A375 (cell line): ENCODE results near the gene RALBP1. TPM values are rescaled to one million over a fixed set of nuclear protein-coding genes. Genes with fewer than 3 reads are reported as not detected.

Experiments used
- small RNA-seq: library from RNA; depleted of rRNA; stranded (forward); fragments of <200 nt; gene quantifications from one replicate; pipeline ENCODE3, GENCODE V24; 2014
- total RNA-seq: library from RNA; depleted of rRNA; stranded (reverse); fragments of >200 nt; shearing (Covaris generic); gene quantifications from 2 replicates; pipeline ENCODE4 v1.2.3, GENCODE V29; 2014; rRNA removed

RALBP1 gene
- total RNA-seq = 30.6 TPM in 2 replicates

DNA sequence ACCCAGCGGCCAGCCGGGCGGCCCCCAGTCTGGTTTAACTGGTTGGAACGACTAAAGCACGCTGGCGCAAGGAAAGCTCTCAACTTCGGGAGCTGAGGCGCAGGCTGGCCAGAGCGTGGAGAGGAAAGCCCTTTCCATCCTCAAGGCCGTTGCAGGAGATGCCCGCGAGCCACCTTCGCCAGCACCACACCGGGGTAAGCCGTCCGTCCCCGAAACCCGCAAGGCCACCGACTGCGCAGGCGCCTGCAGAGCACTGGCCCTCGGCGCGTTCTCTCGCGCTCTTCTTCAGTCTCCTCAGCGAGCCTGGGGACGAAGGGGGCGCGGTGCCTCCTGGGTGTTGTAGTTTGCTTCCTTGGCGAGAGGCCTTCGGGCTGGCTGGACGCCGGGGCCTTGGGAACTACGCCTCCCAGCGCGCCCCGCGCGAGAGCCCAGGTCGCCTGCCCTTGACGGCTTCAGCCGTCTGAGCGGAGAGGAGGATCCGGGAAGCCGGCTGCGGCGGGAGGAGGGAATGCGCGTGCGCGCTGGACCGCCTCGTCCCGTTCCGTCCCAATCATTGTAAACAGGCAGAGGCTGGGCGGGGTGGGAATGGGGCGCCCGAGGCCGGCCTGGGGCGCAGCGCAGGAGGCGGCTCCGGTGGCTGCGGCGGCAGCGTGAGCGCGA is at the start of gene RALBP1:
Gene RALBP1, plus strand, starts transcription at position 531 of the 660 bp plus-strand sequence. CDS start 37,533 bp downstream, outside the sequence.

Small RNA genes within 50 kb of the gene (small RNA-seq; reads per million reads assigned to genes)
- gene RNU2-27P = not detected

Other genes starting within 250 kb of the RALBP1 start
- gene TWSG1, start 140.7 kb upstream of the RALBP1 start, total RNA-seq = 11.4 and 12.1 TPM in 2 replicates
- 17.5 and 38.8 TPM in 2 replicates for gene PPP4R1, start 139.0 kb downstream of the RALBP1 start, total RNA-seq
- gene RAB31, start 232.8 kb downstream of the RALBP1 start, total RNA-seq = 5.0 and 6.8 TPM in 2 replicates